ENCODE results near the gene PRR29.

DNA sequence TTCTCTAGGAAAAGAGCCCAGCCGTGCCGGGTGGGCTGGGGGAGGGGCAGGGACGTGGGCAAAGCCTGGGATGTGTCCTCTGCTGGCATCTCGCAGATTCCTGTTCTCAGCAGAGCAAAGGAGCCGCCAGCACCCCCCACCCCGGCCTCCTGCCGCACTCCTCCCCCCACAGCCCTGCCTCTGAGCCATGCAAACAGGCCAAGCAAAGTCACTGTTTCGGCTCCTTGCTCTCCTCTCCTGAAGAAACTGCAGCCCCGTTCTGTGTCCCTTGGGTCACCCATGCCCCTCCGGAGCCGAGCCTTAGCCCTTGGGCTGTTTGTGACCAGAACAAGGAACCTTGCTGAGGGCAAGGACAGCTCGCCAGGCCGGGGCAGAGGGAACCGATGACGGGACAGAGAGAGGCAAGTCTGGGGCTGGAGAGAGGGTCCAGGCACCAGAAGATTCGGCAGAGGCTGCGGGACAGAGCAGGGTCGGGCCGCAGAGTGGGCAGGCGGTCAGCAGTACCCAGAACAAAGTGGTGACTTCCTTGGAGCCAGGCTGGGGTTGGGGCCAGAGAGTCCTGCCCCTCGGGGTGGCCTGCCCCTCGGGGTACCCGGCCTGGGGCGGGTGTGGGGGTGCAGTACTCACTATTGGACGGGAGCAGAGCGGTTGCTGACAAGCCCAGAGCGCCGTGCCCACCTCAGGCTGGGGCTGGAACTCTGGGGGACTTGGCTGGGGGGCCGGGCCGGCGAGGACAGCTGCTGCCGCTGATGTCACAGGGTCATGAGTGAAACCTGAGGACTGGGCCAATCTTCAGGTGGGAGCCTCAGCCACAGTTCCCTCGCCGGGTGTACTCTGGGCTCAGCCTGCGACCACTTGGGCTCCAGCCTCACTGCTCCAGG, 9.2 kb upstream of the PRR29 start:
- TF ChIP-seq, protein P1, sequence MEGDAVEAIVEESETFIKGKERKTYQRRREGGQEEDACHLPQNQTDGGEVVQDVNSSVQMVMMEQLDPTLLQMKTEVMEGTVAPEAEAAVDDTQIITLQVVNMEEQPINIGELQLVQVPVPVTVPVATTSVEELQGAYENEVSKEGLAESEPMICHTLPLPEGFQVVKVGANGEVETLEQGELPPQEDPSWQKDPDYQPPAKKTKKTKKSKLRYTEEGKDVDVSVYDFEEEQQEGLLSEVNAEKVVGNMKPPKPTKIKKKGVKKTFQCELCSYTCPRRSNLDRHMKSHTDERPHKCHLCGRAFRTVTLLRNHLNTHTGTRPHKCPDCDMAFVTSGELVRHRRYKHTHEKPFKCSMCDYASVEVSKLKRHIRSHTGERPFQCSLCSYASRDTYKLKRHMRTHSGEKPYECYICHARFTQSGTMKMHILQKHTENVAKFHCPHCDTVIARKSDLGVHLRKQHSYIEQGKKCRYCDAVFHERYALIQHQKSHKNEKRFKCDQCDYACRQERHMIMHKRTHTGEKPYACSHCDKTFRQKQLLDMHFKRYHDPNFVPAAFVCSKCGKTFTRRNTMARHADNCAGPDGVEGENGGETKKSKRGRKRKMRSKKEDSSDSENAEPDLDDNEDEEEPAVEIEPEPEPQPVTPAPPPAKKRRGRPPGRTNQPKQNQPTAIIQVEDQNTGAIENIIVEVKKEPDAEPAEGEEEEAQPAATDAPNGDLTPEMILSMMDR (IDR thresholded peaks at IDR 0.05; ENCODE audit: extremely low read depth in 1 of 2, insufficient read depth in 1 of 2, low read depth in 1 of 2, low read length in 2 of 2), result no peak
- TF ChIP-seq POLR2A (IDR thresholded peaks at IDR 0.05; ENCODE audit: low read depth, low read length) (no peak), MYC (IDR thresholded peaks at IDR 0.05; ENCODE audit: low read depth, low read length) (no peak), FOS (IDR thresholded peaks at IDR 0.05; ENCODE audit: borderline replicate concordance, insufficient read depth, low read length) (no peak), EZH2 (IDR thresholded peaks at IDR 0.05; ENCODE audit: borderline replicate concordance, low read depth, low read length, severe bottlenecking) (no peak), POLR2AphosphoS5 (IDR thresholded peaks at IDR 0.05; ENCODE audit: insufficient read depth, low read depth, low read length) (no peak), JUN (IDR thresholded peaks at IDR 0.05; ENCODE audit: borderline replicate concordance, insufficient read depth, insufficient read length, low read depth) (no peak)
- TF ChIP-seq, protein P2, sequence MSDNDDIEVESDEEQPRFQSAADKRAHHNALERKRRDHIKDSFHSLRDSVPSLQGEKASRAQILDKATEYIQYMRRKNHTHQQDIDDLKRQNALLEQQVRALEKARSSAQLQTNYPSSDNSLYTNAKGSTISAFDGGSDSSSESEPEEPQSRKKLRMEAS (IDR thresholded peaks at IDR 0.05; ENCODE audit: insufficient read depth, insufficient read length), result no peak
